Measurements from ENCODE around the gene TWF2. TPM values are rescaled to one million over a fixed set of nuclear protein-coding genes. Genes with fewer than 3 reads are reported as not detected.

Gene TWF2
- total and polyA plus RNA-seq, 2 of the 4 experiments (the other 2 are of a cell fraction) = 111 to 145 TPM

- 0 out of 2 replicates have a peak, but pooled peaks cover 2% of the 10 kb centered on the region for H3K4me1 ChIP-seq (ENCODE audit: control insufficient read depth, insufficient read depth, low read length)
- peaks cover 63% of the 10 kb centered on the region for H3K36me3 ChIP-seq (ENCODE audit: control insufficient read depth, insufficient read depth, low read length)
- no peak overlapping the region for H3K9ac ChIP-seq (ENCODE audit: low read depth, low read length)
- peaks cover 5% of the 10 kb centered on the region for H3K9me1 ChIP-seq (ENCODE audit: insufficient read depth, low read length)
- H2BK20ac ChIP-seq (ENCODE audit: low read depth, low read length) = no peak overlapping the region
- intact Hi-C loops (cut with micrococcal nuclease) = loop anchor here (1.0 kb wide), 1 partner anchor 108 kb away; no protein-coding TSS in a partner anchor
- dilution Hi-C loops (cut with HindIII; ENCODE audit: low sequenced_read_pairs, unreplicated experiment) = no loop called here
- H4K5ac ChIP-seq (ENCODE audit: low read depth, low read length) = no peak overlapping the region
- no peak overlapping the region for H3K4me2 ChIP-seq (ENCODE audit: low read depth, low read length)
- H3K4ac ChIP-seq (ENCODE audit: low read depth, low read length) = no peak overlapping the region
- no peak overlapping the region for H3K14ac ChIP-seq (replicated peaks; ENCODE audit: low read depth, low read length)
- no peak overlapping the region for H4K91ac ChIP-seq (ENCODE audit: insufficient read depth, low read depth, low read length)
- peaks cover 10 to 42% of the 10 kb centered on the region in 2 experiments for H3K79me1 ChIP-seq (ENCODE audit: low read depth in 1 of 2, low read length in 2 of 2)
- H3K4me3 ChIP-seq (ENCODE audit: insufficient read depth, low read depth, low read length) = no peak overlapping the region
- H2AK9ac ChIP-seq (replicated peaks; ENCODE audit: low read depth, low read length, poor library complexity) = no peak overlapping the region
- no peak overlapping the region for H2BK120ac ChIP-seq (ENCODE audit: low read depth, low read length)
- no peaks in the 10 kb centered on the region for H3K9me3 ChIP-seq (ENCODE audit: control insufficient read depth, insufficient read depth, low read length)
- DNase-seq = no peak
- no peak overlapping the region for H3K56ac ChIP-seq (ENCODE audit: extremely low read depth, insufficient read depth, low read length)
- ChIA-PET CTCF (interaction anchor here (0.6 to 0.7 kb wide), 2 partner anchors 109 to 216 kb away, joined by 3 to 4 read pairs; no protein-coding TSS in a partner anchor), POLR2A (ENCODE audit: unreplicated experiment) (no interaction called here)
- in situ Hi-C loops (cut with MboI; ENCODE audit: low sequenced_read_pairs) = loop anchor here (5.0 kb wide), 1 partner anchor 111 kb away; no protein-coding TSS in a partner anchor
- H3K18ac ChIP-seq (ENCODE audit: low read depth, low read length) = no peak overlapping the region
- no peak overlapping the region for H2AFZ ChIP-seq (replicated peaks; ENCODE audit: low read length, poor library complexity)
- H3K27me3 ChIP-seq (ENCODE audit: control insufficient read depth, insufficient read depth, low read length) = no peaks in the 10 kb centered on the region
- no peak overlapping the region for H3K27ac ChIP-seq (ENCODE audit: insufficient read depth, low read length)
- H4K8ac ChIP-seq (ENCODE audit: low read depth in 2 of 2, low read length in 2 of 2) = no peak overlapping the region
- no peak overlapping the region for H3K23ac ChIP-seq (ENCODE audit: low read depth, low read length)
- WGBS, 2 experiments (ENCODE audit: extremely low coverage in 2 of 2, insufficient read length in 1 of 2) = 95% methylated on average over 4 of the region's 16 CpGs; no CpG with 5 or more reads in 1 of the 2 experiments
- H2AK5ac ChIP-seq (ENCODE audit: low read depth, low read length) = no peak overlapping the region
- no TSS peak for BruUV-seq (replicated peaks)
- peaks cover 41% of the 10 kb centered on the region for H4K20me1 ChIP-seq (ENCODE audit: insufficient read depth, low read length)
- H2BK15ac ChIP-seq (ENCODE audit: low read depth, low read length) = no peak overlapping the region
- ATAC-seq (ENCODE audit: low read depth) = no peak
- H2BK5ac ChIP-seq (ENCODE audit: low read depth, low read length, poor library complexity, severe bottlenecking) = no peak overlapping the region
- TF ChIP-seq MXI1 (IDR thresholded peaks at IDR 0.05; ENCODE audit: borderline replicate concordance, low read depth, low read length) (no peak), FOS (IDR thresholded peaks at IDR 0.05; ENCODE audit: low read depth, low read length) (no peak), USF2 (IDR thresholded peaks at IDR 0.05; ENCODE audit: low read depth, low read length) (no peak), MAZ (IDR thresholded peaks at IDR 0.05; ENCODE audit: borderline replicate concordance, low read depth, low read length) (no peak), SMC3 (IDR thresholded peaks at IDR 0.05; ENCODE audit: low read depth, low read length) (no peak), RCOR1 (IDR thresholded peaks at IDR 0.05; ENCODE audit: insufficient replicate concordance, low read length) (no peak), RAD21 (IDR thresholded peaks at IDR 0.05; ENCODE audit: low read length) (no peak), CHD1 (IDR thresholded peaks at IDR 0.05; ENCODE audit: low read depth, low read length) (no peak), POLR2A (IDR thresholded peaks at IDR 0.05; ENCODE audit: low read depth, low read length) (no peak), NFE2L2 (IDR thresholded peaks at IDR 0.05; ENCODE audit: low read depth, low read length) (no peak), RFX5 (IDR thresholded peaks at IDR 0.05; ENCODE audit: low read depth, low read length) (no peak), MAFK (IDR thresholded peaks at IDR 0.05; ENCODE audit: low read depth, low read length) (no peak)
These were observed 8.0 kb downstream of the TWF2 start for GRCh38 chr3:52230889-52231499.
